NCI-H526 treated with DMSO at 0.1 percent for 48 hours (cell line): ENCODE measurements around the gene MTIF3.

Experiments
- DNase-seq: peaks from one replicate; lab custom pipeline; 2025; lab: John Stamatoyannopoulos, UW

Gene MTIF3, protein sequence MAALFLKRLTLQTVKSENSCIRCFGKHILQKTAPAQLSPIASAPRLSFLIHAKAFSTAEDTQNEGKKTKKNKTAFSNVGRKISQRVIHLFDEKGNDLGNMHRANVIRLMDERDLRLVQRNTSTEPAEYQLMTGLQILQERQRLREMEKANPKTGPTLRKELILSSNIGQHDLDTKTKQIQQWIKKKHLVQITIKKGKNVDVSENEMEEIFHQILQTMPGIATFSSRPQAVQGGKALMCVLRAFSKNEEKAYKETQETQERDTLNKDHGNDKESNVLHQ

DNA sequence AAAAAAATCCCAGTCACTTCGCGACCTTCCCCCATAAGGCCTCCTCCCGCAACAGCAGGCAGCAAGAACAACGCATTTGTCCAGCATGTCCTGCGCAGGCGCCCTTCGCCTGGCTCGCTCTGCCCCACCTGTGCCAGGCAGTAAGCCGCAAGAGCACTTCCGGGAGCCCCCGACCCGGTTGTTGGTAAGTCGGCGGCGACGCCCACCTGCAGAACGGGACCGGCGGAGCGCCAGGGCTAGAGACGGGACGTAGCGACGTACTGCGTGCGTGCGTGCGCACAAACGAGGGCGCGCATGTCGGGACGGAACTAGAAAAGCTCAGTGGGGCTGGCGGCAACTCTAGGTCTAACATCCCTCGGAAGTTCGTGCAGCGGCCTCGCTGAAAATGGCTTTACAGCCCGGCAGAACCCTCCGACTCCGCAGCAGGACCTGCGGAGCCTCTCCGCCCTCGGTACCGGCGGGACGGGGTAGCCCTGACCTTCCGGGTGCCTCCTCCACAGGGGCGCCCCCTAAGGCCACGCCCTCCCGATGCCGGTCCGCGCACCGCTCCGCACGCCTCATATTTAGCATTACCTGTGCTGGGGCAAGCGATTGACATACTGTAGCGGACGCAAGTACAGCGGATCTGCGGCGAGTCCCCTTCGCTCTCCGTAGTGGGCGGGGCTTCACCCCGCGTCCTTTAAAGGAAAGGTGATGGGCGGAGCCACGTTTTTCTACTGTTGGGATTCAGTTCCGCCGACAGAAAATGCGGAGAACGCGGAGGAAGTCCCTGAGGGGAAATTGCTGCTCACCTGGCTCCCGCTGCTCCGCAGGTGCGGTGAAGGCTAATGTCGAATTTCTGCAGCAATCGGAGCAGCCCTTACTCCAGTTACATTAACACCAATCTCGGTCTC lies at the start of gene MTIF3:
Gene MTIF3, minus strand, starts transcription at position 629 of the 893 bp plus-strand sequence. CDS start 10,116 bp downstream, outside the sequence.
- peak; percentile 99 for DNase-seq

DNA sequence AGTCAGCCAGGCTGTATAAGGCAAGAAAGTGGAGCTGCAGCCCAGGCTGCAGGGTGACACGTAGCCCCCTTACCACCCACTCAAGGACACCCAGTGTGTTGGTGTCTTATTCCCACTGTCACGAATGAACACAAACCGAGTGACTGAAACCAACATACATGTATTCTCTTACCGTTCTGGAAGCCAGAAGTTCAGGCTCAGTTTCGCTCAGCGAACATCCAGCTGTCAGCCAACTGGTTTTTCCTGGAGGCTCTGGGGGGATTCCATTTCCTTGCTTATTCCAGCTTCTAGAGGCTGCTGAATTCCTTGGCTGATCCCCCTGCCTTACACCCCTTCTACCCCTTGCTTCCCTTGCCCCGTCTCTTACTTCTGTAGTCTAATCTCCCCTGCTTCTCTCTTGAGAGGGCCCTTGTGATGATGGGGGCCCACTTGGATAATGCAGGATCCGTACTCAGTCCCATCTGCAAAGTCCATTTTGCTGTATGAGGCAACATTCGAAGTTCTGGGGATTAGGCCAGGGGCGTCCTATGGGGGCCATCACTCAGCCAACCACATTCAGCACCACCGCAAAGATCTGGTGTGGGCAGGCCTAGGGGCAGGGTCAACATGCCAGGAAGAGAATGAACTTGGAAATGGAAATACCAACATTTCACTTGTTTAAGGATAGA lies 47.3 kb upstream of the MTIF3 start:
- no peak for DNase-seq

DNA sequence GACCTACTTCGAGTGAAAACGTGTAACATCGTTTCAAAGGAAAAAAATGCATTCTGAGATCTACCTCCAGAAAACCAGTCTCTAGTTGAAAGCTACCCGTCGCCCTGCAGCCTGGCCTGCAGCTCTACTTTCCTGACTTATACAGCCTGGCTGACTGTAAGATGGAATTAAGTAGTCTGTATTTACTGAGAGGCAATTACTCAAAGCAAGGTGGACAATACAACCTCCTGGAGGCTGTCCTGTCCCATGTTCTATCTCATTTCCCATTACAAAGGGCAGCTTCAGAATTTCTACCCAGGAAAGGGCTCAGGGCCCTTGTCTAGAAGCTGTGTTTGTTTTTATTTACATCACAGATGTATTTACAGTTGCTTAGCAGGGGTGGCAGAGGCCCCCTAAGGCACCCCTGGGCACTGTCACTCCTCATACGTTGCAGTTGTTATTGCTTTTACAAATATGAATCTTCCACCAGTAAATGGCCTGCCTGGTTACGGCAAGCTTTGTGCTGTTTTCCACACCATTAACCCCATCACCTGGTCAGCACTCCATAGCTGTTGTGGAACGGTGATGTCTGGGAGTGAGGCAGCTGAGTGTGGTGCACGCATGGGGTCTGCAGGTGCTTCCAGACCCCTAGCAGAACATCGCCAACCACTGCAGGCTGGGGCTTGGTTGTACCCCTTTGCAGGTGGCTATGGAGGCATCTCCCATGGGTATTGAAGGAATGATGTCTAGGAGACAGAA lies 46.3 kb upstream of the MTIF3 start:
- DNase-seq = peak; percentile 8

DNA sequence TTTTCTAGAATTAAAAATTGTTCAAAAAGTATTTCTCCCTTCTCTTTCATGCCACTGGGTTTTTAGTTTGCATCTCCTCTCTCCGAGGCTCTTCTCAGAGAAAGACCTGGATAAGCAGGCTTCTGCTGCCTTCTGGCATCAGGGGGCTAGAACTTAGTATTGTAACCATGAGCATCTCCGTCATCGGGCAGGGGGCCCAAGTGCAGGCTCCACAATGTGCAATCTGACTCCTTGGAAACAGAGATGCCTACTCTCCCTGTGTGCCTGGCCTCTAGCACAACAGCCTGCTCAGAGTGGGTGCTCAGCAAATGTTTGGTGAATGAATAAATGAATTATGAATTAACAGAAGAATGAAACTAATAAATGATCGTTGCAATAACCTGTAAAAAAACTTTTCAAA lies 45.6 kb upstream of the MTIF3 start:
- DNase-seq = no peak

DNA sequence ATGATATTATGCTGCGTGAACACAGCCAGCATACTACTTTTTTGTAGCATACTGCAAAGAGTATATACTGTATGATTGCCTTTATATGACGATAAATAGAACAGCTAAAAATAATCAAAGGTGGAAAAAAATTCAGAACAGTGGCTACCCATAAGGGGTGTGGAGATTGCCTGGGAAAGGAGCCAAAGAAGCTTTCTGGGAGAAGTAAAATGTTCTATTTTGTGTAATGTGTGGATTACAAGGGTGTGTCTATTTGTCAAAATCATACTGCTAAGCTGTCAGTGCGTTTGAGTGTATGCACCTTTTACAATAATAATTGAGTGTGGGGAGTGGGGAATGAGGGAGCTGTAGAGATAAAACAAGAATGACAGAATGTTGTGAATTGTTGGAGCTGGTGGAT lies 45.2 kb upstream of the MTIF3 start:
- no peak for DNase-seq

DNA sequence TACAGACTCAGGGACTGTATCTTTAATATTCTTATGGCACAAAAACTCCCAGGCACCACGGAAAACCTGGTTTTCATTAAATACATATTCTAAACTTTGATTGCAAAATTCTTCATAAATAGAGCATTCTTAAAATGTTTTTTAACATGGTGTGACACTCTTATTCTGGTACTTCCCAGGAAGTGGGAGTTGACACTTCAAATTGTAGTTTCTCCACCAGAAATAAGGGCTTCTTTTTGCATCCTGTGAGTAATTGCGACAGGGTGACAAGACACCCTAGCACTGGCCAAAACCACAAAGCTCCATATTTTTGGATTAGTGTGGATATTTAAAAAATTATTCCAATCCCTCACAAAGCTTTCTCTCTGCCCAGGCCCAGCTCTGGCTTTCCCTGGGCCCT lies 43.6 kb upstream of the MTIF3 start:
- DNase-seq = no peak

DNA sequence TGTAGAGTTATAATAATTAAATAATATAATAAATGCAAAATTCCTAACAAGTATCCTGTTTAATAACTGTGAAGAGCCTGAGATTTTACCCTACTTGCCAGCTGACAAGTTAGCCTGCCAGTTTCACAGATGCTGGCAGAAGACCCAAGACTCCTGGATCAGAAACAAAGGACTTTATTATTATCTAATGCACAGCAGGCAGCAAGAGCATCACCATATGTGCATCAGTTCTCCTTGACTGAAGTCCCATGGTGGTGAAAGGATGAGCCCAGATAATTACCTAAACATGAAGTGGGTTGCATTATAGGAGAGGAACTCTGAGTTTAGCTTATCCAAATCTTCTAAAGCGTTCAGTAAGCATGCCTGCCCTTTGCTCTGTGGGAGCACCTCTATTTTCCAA lies 39.1 kb upstream of the MTIF3 start:
- DNase-seq = no peak

DNA sequence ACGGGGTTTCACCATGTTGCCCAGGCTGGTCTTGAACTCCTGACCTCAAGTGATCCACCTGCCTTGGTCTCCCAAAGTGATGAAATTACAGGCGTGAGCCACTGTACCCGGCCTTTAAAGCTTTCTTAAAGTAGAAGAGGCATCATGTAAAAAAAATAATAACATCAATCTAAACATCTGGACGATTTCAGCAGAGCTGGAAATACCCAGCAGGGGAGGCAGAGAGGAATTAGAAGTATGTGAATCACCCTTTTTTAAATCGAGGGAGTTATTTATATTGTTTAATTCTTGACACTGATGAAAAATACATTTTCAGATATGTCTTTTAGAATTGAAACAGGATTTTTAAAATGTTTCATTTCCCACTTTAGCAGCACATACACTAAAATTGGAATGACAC lies 37.4 kb upstream of the MTIF3 start:
- DNase-seq = no peak

DNA sequence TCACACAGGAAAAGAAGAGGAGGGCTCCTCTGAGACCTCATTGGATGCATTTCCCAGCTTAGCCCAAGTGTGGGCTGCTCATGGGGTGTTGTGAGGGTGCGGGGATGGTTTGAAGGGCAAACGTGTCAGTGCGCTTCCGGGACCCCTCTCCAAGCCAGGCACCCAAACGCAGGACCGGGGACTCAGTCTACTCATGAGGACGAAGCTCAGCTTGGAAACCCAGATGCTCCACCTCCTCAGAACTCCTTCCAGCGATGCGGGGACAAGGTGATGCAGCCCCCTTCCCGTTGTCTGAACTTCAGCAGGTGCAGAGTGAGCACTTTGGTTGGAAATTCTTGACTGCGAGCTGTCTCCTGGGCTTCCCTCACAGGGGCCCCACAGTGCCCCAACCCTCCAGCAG lies 33.1 kb upstream of the MTIF3 start:
- DNase-seq = no peak

DNA sequence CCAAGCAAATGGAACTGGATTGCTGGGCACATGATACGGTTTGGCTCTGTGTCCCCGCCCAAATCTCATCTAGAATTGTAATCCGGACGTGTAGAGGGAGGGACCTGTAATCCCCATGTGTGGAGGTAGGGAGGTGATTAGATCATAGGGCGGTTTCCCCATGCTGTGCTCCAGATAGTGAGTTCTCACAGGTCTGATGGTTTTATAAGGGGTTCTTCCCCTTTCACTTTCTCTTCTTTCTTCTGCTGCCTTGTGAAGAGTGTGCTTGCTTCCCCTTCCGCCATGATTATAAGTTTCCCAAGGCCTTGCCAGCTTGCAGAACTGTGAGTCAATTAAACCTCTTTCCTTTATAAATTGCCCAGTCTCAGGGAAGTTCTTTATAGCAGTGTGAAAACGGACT lies 32.6 kb upstream of the MTIF3 start:
- no peak for DNase-seq

DNA sequence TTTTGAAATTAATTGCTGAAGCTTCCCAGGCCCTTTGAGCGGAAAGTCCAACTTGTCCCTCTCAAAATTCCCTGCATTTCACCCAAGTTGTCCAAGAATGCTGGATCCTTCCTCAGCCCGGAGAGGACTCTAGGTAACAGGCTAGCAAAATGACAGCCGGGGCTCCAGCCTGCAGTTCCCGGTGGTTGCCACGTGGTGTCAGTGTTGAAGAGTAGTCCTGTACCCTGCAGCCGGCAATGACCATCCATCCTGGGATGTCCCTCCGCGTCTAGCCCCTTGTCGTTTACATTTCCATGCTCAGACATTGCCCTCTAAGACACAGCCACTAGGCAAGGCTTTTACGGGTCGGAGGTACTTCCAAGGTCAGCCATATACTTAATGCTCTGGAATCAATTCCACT lies 31.4 kb upstream of the MTIF3 start:
- DNase-seq = peak; percentile 14

DNA sequence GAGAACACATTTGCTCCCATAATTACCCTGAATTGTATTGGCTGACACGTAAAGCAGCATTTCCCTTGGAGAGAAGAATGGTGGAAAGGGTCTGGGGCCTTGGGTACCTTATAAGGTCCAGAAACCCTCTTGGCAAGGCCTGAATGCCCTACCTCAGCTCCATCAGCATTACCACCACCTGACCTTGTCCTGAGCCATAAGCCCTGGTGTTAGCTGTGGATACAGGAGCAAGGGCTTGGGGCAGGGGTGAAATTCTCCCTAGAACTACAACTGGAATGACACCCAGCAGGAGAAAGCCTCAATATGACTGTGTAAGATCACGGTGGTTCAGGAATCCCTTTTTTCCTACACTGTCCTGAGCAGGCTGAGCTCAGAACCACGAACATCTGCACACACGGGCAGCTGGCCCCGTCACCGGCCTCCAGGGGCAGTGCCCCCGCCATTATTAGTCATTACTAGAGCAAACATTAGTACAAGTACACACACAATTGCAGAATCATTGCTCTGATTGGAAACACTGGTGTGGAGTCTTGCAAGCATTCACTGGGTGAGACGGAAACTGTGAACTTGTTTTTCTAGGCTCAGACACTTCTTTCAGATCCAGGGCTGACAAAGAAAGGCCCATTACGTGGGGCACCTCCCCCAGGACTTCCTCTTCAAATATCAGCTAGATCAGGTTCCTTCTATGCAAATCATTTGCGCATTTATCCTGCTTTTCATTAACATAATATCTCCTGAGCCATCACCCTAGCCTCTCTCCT lies 26.8 kb upstream of the MTIF3 start:
- peak; percentile 95 for DNase-seq

DNA sequence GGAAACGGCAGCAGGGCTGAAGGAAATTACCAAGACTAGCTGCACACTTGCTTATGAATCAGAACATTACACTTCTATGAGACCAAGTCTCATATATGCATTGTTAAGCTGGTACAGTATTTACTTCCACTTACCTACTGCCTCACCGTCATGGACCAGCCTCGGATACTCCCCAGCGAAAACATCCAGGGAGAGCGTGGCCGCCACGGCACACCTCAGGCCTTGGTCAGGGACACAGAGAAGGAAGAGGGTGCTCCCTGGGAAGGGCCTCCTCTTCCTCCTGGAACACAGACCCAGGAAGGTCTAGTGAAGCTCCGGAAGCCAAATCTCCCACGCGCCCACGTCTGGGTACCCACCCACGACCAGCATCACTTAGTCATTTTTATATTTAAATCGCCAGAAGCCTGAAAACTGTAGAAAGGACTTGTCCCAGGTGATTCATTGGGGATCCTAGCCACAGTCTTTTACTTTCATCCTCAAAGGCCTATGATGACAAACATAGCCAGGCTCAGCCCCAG lies 24.4 kb upstream of the MTIF3 start:
- DNase-seq = no peak

DNA sequence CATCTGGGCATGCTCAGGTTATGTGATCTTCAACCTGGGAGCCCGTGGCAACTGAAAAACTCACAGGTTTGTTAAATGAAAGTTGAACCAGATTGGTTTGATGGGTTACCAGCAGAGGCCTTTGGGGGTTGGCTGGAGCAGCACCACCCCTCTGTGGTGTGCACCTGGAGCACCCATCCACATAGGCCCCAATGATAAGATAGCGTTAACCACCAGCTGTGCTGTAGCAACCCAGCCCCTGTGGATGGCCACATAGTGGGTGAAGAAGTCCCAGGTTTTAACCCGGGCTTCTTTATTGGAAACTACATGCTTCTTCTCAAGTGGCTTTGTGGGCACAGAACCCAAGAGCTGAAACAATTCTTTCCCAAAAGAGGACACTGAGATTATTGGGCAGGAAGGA lies 22.6 kb upstream of the MTIF3 start:
- DNase-seq = no peak

DNA sequence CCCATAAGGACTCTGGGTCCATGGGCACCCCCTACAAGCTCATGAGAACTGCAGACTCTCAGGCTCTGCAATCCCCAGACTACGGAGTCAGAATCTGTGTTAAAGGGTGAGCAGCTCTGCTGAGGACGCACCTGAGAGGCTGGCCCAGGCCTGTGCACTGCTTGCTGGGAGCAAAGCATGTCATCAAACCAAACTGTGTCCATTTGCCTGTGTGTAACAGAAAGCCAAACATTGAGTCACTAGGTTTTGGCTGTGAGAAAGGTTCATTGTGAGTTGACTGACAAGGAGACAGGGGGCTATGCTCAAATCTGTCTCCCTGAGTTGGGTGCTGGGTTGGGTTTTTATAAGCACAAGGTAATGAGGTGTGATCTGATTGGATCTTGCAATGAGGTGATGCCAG lies 22.1 kb upstream of the MTIF3 start:
- no peak for DNase-seq

DNA sequence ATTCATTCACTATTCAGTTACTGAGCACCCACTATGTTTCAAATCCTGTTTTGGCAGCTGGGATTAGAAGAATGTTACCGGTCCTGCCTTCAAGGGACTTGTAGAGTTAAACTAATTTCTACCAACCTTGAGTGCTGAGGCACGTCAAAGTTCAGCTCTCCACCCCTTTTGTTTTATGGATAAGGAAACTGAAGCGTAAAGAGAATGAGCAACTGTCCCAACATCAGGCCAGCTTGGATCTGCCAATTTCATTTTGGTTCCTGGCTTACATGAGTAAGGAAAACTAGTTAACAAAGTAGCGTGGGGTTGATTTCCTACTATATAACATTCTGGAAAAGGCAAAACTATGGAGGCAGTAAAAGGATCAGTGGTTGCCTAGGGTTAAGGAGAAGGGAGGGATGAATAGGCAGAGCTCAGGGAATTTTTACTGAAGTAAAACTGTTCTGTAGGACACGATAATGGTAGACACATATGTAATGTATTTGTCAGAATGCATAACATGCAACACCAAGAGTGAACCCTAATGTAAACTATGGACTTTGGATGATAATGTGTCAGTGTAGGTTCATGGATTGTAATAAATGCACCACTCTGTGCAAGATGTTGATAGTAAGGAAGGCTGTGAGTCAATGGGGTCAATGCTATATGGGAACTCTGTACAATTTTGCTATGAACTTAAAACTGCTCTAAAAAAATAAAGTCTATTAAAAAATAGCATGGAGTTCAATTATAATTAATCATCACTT lies 19.9 kb upstream of the MTIF3 start:
- no peak for DNase-seq

DNA sequence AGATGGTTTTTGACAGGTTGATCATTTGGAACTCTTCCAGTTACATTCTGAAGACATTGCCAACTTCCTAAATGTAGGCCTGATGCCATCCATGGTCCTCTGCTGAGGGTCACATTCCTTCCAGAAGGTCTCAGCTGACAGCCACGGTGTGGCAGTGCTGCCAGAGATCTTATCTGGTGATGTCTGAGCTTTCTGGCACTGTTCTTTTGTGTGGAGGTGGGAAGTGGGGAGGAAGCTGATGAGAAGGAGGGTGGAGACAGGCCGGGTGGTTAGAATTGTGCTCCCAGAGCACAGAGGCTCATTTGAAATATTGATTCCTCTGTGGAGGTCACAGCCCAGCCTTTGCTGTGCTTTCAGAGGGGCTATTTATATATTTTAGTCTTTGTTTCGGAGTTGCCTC lies 16.1 kb upstream of the MTIF3 start:
- DNase-seq = no peak

DNA sequence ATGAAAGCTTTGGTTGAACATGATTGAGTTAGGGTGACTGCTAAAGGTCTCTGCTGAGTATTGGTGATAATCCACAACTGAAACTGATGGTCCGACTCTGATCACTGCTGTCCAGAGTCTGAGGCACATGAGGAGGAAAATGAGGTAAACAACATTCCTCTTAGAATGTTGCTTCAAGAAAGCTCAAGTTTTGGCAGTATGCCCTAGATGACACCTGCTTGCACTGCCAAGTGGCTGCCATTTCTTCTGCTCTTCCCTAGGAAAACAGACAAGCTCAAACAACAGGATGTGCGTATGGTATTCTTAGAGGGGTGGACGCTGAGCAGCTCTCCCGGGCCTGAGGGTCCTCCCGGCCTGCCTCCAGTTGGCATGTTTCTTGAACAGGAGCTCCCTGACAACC lies 15.2 kb upstream of the MTIF3 start:
- DNase-seq = no peak

DNA sequence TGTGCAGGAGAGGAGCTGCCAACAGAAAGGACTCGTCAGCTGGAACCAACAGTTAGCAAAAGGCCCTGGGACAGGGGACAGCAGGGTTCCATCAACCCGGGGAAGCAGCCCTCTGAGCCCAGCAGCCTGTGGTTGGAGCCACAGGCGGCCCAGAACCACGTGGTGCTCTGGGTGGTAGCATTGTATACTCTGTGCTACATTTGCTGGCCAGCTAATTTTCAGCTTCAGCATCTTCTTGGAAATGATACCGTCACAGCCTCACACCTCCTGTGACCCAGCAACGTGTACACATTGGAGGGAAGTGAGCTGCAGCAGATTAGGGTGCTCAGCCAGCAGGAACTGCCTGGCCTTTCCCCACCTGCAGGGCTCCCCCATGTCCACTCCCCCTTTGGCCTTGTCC lies 13.1 kb upstream of the MTIF3 start:
- no peak for DNase-seq

DNA sequence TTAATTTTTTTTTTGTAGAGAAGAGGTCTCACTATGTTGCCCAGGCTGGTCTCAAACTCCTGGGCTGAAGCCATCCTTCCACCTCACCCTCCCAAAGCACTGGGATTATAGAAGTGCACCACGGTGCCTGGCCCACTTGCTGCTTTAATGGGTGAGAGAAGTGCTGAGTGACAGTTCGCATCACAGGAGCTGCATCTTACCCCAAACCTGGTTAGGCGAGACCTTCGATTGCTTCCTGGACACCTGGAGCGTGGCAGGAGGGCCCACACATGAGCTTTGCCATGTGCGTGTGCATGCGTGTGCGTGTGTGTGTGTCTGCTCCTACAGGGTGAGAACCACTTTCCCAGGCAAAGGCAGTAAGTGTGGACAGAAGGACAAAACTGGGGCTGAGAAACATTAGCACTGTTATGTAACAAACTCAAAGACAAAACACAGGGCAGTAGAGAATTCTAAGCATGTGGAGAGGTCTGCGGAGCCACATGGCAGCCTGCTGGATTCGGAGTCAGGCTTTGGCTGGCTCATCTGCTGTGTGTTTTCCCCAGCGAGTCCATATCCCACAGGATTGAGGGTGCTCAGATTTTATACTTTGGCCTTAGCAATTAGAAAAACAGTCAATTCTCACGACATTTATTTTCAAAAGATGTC lies 11.7 kb upstream of the MTIF3 start:
- DNase-seq = no peak
